ENCODE measurements around the gene OR2H1.

DNA sequence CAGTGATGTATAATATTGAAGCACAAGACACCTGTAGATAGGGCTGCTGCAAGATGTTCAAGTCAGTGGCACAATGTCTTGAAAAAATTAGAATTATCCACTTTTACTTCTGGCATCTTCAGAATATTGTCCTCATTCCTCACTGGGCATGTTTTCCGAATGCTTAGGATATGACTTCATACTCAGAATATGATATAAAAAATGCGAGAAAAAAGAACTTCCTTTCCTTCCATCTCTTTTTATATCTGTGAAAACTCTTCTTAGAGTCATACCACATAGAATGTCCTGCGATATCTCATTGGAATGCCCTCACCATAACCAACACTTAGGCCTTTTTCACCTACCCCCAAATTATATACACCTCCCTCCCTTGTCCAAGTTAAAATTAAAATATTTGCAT, 26.2 kb downstream of the OR2H1 start:
- TF ChIP-seq, protein P1, sequence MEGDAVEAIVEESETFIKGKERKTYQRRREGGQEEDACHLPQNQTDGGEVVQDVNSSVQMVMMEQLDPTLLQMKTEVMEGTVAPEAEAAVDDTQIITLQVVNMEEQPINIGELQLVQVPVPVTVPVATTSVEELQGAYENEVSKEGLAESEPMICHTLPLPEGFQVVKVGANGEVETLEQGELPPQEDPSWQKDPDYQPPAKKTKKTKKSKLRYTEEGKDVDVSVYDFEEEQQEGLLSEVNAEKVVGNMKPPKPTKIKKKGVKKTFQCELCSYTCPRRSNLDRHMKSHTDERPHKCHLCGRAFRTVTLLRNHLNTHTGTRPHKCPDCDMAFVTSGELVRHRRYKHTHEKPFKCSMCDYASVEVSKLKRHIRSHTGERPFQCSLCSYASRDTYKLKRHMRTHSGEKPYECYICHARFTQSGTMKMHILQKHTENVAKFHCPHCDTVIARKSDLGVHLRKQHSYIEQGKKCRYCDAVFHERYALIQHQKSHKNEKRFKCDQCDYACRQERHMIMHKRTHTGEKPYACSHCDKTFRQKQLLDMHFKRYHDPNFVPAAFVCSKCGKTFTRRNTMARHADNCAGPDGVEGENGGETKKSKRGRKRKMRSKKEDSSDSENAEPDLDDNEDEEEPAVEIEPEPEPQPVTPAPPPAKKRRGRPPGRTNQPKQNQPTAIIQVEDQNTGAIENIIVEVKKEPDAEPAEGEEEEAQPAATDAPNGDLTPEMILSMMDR (IDR thresholded peaks at IDR 0.05; ENCODE audit: low read length): no peak
- TF ChIP-seq EZH2 (IDR thresholded peaks at IDR 0.05; ENCODE audit: borderline replicate concordance, low read length): no peak
